ENCODE measurements around the gene ARHGEF38.

- no peak for TF ChIP-seq CTCF (IDR thresholded peaks at IDR 0.05)
- TF ChIP-seq POLR2A (IDR thresholded peaks at IDR 0.05), result no peak
These were observed 91.8 kb downstream of the ARHGEF38 start for GRCh38 chr4:105644257-105644656.

Data from uterus (tissue), 2 donors.